ENCODE results near the gene PREPL.

DNA sequence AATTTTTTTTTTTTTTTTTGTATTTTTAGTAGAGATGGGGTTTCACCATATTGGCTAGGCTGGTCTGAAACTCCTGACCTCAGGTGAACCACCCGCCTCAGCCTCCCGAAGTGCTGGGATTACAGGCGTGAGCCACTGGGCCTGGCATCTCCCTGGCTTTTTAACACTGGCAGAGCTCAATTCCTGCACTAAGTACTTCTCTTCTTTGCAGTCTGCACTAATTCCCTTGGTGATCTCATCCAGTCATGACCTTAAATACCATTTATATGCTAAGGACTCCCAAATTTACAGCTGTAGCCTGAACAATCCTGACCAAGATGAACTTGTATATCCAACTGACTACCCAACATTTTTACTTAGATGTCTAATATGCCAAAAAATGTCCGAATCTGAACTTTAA lies 10.2 kb downstream of the PREPL start:
- no peak for TF ChIP-seq EZH2 (IDR thresholded peaks at IDR 0.05; ENCODE audit: insufficient read depth, poor library complexity, severe bottlenecking)
- TF ChIP-seq EZH2phosphoT487 (IDR thresholded peaks at IDR 0.05; ENCODE audit: insufficient read depth, low read depth), result no peak
